ENCODE results near the gene COL4A4. TPM values are rescaled to one million over a fixed set of nuclear protein-coding genes. Genes with fewer than 3 reads are reported as not detected.

The COL4A4 gene
- total and polyA plus RNA-seq, 2 of the 4 experiments (the other 2 are of a cell fraction): 0.02 TPM; not detected in 1

- no peak overlapping the region for H4K8ac ChIP-seq (ENCODE audit: low read depth in 2 of 2, low read length in 2 of 2)
- H2BK20ac ChIP-seq (ENCODE audit: low read depth, low read length): no peak overlapping the region
- no peak overlapping the region for H3K4me3 ChIP-seq (ENCODE audit: insufficient read depth, low read depth, low read length)
- no peak overlapping the region for H2AK9ac ChIP-seq (replicated peaks; ENCODE audit: low read depth, low read length, poor library complexity)
- H2BK15ac ChIP-seq (ENCODE audit: low read depth, low read length): no peak overlapping the region
- H2AK5ac ChIP-seq (ENCODE audit: low read depth, low read length): no peak overlapping the region
- H4K5ac ChIP-seq (ENCODE audit: low read depth, low read length): no peak overlapping the region
- no CpG with 5 or more reads among the region's 1 CpG for WGBS, 2 experiments (ENCODE audit: extremely low coverage in 2 of 2, insufficient read length in 1 of 2)
- H3K4ac ChIP-seq (ENCODE audit: low read depth, low read length): no peak overlapping the region
- H3K23ac ChIP-seq (ENCODE audit: low read depth, low read length): no peak overlapping the region
- no peak overlapping the region for H3K56ac ChIP-seq (ENCODE audit: extremely low read depth, insufficient read depth, low read length)
- no peaks in the 10 kb centered on the region for H4K20me1 ChIP-seq (ENCODE audit: insufficient read depth, low read length)
- no peak overlapping the region for H3K18ac ChIP-seq (ENCODE audit: low read depth, low read length)
- no peaks in the 10 kb centered on the region for H3K9me3 ChIP-seq (ENCODE audit: control insufficient read depth, insufficient read depth, low read length)
- no peak overlapping the region for H3K4me2 ChIP-seq (ENCODE audit: low read depth, low read length)
- H2BK5ac ChIP-seq (ENCODE audit: low read depth, low read length, poor library complexity, severe bottlenecking): no peak overlapping the region
- H3K4me1 ChIP-seq (ENCODE audit: control insufficient read depth, insufficient read depth, low read length): no peaks in the 10 kb centered on the region
- in situ Hi-C loops (cut with MboI; ENCODE audit: low sequenced_read_pairs): no loop called here
- DNase-seq (no peak), ATAC-seq (ENCODE audit: low read depth) (no peak)
- CTCF ChIA-PET: no interaction called here
- no peaks in the 10 kb centered on the region for H3K79me1 ChIP-seq (ENCODE audit: low read depth in 1 of 2, low read length in 2 of 2)
- no peak overlapping the region for H3K14ac ChIP-seq (replicated peaks; ENCODE audit: low read depth, low read length)
- no peak overlapping the region for H4K91ac ChIP-seq (ENCODE audit: insufficient read depth, low read depth, low read length)
- no peak overlapping the region for H3K27ac ChIP-seq (ENCODE audit: insufficient read depth, low read length)
- no peaks in the 10 kb centered on the region for H3K9me1 ChIP-seq (ENCODE audit: insufficient read depth, low read length)
- TF ChIP-seq CHD1 (IDR thresholded peaks at IDR 0.05; ENCODE audit: low read depth, low read length) (no peak), POLR2A (IDR thresholded peaks at IDR 0.05; ENCODE audit: low read depth, low read length) (no peak), FOS (IDR thresholded peaks at IDR 0.05; ENCODE audit: low read depth, low read length) (no peak), NFE2L2 (IDR thresholded peaks at IDR 0.05; ENCODE audit: low read depth, low read length) (no peak), ELK1 (IDR thresholded peaks at IDR 0.05; ENCODE audit: borderline replicate concordance, low read depth, low read length) (no peak), MXI1 (IDR thresholded peaks at IDR 0.05; ENCODE audit: borderline replicate concordance, low read depth, low read length) (no peak), CEBPB (IDR thresholded peaks at IDR 0.05; ENCODE audit: low read depth, low read length) (no peak), MAFK (IDR thresholded peaks at IDR 0.05; ENCODE audit: low read depth, low read length) (no peak), RFX5 (IDR thresholded peaks at IDR 0.05; ENCODE audit: low read depth, low read length) (no peak), MAZ (IDR thresholded peaks at IDR 0.05; ENCODE audit: borderline replicate concordance, low read depth, low read length) (no peak), RCOR1 (IDR thresholded peaks at IDR 0.05; ENCODE audit: insufficient replicate concordance, low read length) (no peak), CTCF (conservative IDR thresholded peaks at IDR 0.05; ENCODE audit: low read depth, low read length) (no peak)
- BruUV-seq (replicated peaks): no TSS peak
- no peaks in the 10 kb centered on the region for H3K36me3 ChIP-seq (ENCODE audit: control insufficient read depth, insufficient read depth, low read length)
- intact Hi-C loops (cut with micrococcal nuclease): no loop called here
- H2AFZ ChIP-seq (replicated peaks; ENCODE audit: low read length, poor library complexity): no peak overlapping the region
- H3K9ac ChIP-seq (ENCODE audit: low read depth, low read length): no peak overlapping the region
- POLR2A ChIA-PET (ENCODE audit: unreplicated experiment): no interaction called here
- H2BK120ac ChIP-seq (ENCODE audit: low read depth, low read length): no peak overlapping the region
- H3K27me3 ChIP-seq (ENCODE audit: control insufficient read depth, insufficient read depth, low read length): peaks cover 6% of the 10 kb centered on the region
- dilution Hi-C loops (cut with HindIII; ENCODE audit: low sequenced_read_pairs, unreplicated experiment): no loop called here
These were observed 110.0 kb downstream of the COL4A4 start for GRCh38 chr2:227054006-227054405.
